Stimulated activated CD4-positive, alpha-beta T cell treated with anti-CD3 and anti-CD28 coated beads, TNF-alpha, amount 100 ng/mL, for 24 hours (primary cell): Measurements from ENCODE around the gene ADA.

Source experiments
- DNase-seq, 3 experiments: peaks; one replicate each; pipeline ENCODE4 v3.0.0-alpha.2; 2020; ENCODE audit warnings: low read depth in 3 of 3

The ADA gene

DNA sequence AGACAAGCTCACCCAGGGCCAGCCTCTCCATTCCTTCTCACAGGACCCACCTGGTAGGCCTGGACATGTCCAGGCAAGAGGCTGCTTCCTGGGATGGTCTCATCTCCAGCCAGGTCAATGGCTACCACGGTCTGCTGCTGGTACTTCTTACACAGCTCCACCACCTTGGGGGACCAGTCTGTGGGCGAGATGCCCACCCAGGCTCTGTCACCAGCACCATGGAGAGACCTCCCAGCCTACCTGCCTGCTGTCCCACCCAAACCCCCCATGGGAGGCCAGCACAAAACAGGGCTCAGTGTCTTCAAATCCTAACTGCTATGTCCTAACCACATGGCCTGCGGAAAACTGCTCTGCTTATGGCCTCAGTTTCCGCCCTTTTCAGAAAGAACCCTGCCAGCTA, 27.3 kb downstream of the ADA start:
- DNase-seq = no peak

- no peak for DNase-seq
Observed at GRCh38 chr20:44622501-44623270, 28.8 kb downstream of the ADA start.

- DNase-seq = no peak
Observed at GRCh38 chr20:44621939-44622338, 29.6 kb downstream of the ADA start.

- DNase-seq = no peak
Observed at GRCh38 chr20:44621325-44621724, 30.2 kb downstream of the ADA start.

DNA sequence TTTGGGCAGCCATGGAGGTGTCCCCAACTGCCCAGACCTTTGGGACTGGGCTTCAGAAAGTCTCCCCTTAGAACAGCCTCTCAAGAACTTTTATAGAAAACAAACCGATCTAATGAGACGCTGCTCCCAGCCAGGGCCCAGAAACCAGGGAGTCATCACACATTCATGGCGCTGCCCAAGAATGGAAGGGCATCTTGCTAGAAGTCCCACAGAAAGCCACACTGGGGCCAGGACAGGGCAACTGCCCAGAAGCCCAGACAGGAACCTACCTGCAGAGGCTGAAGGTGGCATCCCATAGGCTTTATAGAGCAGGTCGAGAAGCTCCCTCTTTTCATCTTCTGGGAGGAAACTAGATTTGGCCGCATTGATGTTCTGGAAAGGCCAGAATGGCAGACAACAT, 31.5 kb downstream of the ADA start:
- DNase-seq = no peak

GRCh38 chr20:44619294-44619693, 32.2 kb downstream of the ADA start:
- no peak for DNase-seq

DNA sequence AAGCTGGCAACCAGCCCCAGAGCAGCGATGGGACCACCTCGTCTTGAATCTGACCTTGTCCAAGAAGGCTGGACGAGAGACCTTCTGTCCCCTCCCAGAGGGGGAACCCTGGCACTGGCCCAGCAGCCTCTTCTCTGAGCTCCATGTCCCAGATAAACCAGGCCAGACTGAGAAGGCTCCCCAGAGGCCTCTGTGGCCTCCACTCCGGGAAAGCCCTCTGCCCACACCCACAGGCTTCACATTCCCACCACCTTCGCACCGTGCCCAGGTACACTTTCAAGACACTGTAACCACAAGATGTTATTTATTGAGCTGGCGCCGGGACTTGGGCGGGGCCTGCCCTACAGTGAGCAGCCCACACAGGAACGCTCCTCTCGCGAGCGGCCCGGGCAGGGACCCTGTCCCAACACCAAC, 33.2 kb downstream of the ADA start:
- DNase-seq = peak in 1 of 3 experiments; percentile 21

DNA sequence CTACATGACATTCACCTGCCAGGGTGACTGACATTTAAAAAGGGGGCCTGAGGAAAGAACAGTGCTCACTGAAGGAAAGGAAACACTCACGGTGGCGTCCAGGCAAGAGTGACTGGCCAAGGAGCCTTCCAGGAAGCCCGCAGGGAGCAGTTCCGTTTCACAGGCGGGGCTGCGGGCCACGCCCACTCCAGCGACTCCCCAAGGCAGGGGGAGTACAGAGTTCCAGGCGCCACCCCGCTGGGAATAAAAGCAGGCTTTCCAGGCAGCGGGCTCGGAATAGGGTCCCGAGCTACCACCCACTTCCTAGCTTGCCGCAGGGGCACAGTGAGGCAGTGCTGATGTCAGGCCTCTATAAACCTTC, 34.9 kb downstream of the ADA start:
- no peak for DNase-seq

GRCh38 chr20:44615876-44616603, 35.5 kb downstream of the ADA start:
- no peak for DNase-seq

- DNase-seq = no peak
Observed at GRCh38 chr20:44615169-44615791, 36.2 kb downstream of the ADA start.

- no peak for DNase-seq
Observed at GRCh38 chr20:44614525-44614924, 37.0 kb downstream of the ADA start.

DNA sequence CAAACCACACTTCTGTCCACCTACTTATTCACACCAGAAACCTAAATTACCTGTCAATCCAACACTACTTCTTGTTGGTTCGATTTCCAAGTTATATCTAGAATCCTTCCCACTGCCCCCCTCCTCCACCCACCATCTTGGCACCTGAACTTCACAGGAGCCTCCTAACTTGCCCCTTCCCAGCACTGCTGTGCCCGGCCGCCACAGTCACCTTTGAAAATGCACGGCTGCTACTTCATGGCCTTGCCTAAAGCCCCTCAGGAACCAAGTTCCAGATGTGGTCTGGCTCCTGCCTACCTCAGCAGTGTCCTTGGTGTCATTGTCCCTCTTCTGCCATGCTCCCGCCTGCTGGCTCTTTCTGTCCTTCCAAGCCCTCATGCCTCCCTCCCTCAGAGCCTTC, 37.9 kb downstream of the ADA start:
- no peak for DNase-seq

- DNase-seq = no peak
Observed at GRCh38 chr20:44610313-44610962, 41.1 kb downstream of the ADA start.

DNA sequence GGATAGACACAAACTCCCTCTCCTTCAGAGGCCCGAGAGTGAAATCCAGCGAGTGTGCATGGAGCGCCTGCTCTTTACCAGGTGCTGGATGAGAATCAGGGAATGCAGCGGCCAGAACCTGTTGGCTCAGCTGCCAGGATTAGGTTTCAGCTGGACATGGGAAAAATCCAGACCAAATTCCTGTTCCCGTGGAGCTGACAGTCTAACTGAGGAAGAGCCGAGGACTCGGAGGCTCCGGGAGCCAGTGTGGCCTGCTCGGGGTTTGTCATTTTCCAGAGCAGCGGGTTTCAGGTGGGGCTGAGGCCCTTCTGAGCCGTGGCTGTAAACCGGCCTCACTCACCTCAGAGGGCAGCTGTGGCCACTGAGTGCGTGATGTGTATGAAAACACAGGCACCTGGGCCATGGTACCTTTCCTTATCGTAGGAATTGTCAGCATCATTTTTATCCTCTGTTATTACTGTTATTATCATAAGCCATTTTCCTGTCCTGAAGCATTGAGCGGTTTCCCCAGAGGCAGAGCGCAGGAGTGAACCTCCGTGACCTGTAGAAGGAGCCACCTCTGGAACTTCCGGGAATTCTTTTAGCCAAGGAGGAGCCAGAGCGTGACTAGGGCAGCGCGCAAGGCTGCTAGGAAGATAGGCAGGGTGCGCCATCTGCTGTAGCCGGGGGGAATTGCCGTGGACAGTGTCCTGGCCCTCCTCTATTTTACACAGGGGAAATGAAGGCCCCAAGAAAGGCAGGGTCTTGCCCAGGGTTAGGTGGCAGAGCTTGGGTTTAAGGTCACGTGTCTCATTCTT, 41.8 kb downstream of the ADA start:
- peak; percentile 67 to 84 (median 71) for DNase-seq

GRCh38 chr20:44609006-44609515, 42.4 kb downstream of the ADA start:
- DNase-seq = no peak

DNA sequence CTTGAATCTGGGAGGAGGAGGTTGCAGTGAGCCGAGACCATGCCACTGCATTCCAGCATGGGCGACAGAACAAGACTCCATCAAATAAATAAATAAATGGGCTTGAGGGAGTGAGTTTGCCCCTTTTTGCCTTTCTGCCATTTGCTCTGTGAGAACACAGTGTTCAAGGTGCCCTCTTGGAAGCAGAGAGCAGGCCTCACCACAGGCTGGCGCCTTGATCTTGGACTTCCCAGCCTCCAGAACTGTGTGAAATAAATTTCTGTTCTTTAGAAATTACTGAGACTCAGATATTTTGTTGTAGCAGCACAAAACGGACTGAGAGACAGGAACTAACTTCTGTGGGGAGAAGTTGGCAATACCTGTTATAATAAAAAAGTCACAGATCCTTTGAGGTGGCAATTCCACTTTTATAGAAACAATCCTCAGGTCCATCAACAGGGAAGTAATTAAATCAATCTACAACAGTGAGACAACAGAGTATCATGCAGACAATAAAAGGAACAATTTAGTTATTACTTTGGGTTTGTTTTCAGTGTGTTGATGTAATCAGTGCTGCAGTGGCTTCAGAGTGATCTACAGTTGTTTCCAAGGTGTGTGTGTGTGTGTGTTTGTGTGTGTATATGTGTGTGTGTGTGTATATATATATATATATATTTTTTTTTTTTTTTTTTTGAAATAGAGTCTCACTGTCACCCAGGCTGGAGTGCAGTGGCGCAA, 44.6 kb downstream of the ADA start:
- no peak for DNase-seq

DNA sequence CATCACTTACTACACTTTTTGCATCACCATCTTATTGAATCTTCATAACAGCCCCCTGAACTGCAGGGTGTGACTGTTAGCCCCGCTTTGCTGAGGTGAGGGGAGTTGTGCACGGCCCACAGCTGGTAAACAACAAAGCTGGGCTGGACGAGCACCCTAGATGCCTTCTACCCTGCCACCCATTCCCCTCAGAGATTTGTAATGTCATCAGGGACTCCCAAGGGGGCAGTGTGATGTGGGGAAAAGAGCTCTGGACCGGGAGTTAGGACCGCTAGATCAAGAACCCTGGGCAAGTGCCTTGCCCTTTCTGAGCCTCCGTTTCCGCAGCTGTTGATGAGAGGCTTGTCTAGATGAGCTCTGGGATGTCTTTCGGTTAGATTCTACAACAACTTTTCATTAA, 48.2 kb downstream of the ADA start:
- no peak for DNase-seq

DNA sequence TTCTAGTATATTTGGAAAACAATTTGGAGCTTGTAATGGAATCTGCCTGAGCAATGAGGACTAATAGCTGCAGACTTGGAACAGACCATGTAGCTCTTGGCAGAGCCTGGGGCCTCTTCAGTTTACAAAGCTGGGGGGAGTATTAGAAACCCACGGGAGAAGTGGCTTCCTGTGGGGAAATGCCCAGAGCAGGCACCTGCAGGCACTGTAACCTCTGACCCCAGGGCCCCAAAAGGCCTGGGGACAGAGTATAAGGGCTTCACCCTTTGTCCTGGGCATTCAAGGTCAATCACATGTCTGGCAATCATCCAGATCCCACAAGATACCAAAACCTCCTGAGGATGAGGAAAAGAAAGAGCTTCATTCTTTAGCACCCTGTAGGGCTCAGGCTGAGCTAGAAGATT, 49.7 kb downstream of the ADA start:
- DNase-seq = no peak

GRCh38 chr20:44601236-44601671, 50.2 kb downstream of the ADA start:
- no peak for DNase-seq

- no peak for DNase-seq
Observed at GRCh38 chr20:44600758-44601201, 50.7 kb downstream of the ADA start.

DNA sequence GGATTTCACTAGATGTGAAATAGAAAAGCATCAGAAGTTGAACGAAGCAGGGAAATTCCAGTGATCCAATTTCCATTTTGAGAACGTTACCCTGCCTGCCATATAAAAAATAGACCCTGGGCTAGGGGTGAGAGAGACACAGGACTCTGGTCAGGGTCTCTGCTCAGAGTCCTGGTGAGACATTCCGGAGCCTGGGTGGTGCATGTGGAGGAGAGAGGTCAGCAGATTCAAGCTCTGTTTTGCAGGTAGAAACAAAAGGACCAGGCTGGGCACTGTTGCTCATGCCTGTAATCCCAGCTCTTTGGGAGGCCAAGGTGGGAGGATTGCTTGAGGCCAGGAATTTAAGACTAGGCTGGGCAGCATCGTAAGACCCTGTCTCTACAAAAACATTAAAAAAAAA, 51.2 kb downstream of the ADA start:
- DNase-seq = no peak
